ENCODE measurements around the gene GSG1.

DNA sequence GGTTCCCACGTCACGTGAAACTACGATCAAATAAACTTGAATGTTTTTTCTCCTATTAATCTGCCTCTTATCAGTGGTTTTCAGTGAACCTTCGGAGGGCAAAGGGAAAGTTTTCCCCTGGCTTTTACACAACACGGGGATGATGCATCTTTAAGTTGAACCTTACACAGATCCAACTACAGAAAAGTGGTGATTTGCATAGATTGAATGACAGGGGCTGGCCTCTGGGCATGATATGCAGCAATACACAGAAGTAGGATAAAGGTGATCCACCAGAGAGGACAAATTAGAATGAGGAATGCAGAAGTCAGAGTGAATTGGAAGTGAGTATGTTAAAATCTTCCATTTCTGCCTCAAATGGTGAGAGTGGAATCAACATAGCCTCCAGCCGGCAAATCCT lies 11.6 kb downstream of the GSG1 start:
- TF ChIP-seq ZNF274 (IDR thresholded peaks at IDR 0.05; ENCODE audit: low read depth, low read length), result no peak
- TF ChIP-seq YY1 (IDR thresholded peaks at IDR 0.05; ENCODE audit: insufficient read depth, insufficient read length), result no peak
- no peak for TF ChIP-seq SUZ12 (IDR thresholded peaks at IDR 0.05; ENCODE audit: extremely low read depth, insufficient read depth, insufficient read length)
